HepG2 (cell line): Measurements from ENCODE around the gene COX7A2L.

Source experiments
- CTCF ChIP-seq: sonication (generic); formaldehyde crosslinking; IDR thresholded peaks from 2 replicates; pipeline ENCODE4 v1.5.0; 2020; ENCODE audit warnings: mild to moderate bottlenecking, missing genetic modification reagents, moderate library complexity
- EZH2 ChIP-seq: conservative IDR thresholded peaks from 2 replicates; pipeline ENCODE4 v1.6.1; 2012; ENCODE audit warnings: mild to moderate bottlenecking, low read depth, low read length, moderate library complexity
- GABPA ChIP-seq, 2 experiments: IDR thresholded peaks; 2 replicates each; pipeline ENCODE4 v1.6.1; 2011 to 2016; ENCODE audit warnings: low read depth in 2 of 2, low read length in 1 of 2, missing biosample characterization in 1 of 2, missing genetic modification characterization in 1 of 2
- GLI4 ChIP-seq: sonication (generic); formaldehyde crosslinking; IDR thresholded peaks from 2 replicates; pipeline ENCODE4 v1.5.1; 2020; ENCODE audit warnings: missing genetic modification reagents, mild to moderate bottlenecking, moderate library complexity, borderline replicate concordance
- HDAC6 ChIP-seq: fragments of 200-600 bp; sonication (generic); IDR thresholded peaks from 2 replicates; pipeline ENCODE4 v1.7.0; 2017; ENCODE audit warnings: mild to moderate bottlenecking, antibody characterized with exemption, low read length, low read depth
- MNT ChIP-seq: fragments of 450-650 bp; IDR thresholded peaks from 2 replicates; pipeline ENCODE4 v1.6.1; 2016
- POLR2A ChIP-seq, 2 experiments: IDR thresholded peaks; 2 replicates each; pipeline ENCODE4 v1.6.1; 2011; ENCODE audit warnings: low read depth in 2 of 2, low read length in 2 of 2, mild to moderate bottlenecking in 1 of 2, moderate library complexity in 1 of 2; ENCODE audit not compliant: insufficient read depth in 1 of 2
- SALL2 ChIP-seq: sonication (generic); formaldehyde crosslinking; IDR thresholded peaks from 2 replicates; pipeline ENCODE4 v1.8.1; 2023; ENCODE audit warnings: mild to moderate bottlenecking, missing genetic modification reagents, inconsistent platforms
- SNAPC5 ChIP-seq: sonication (generic); formaldehyde crosslinking; IDR thresholded peaks from 2 replicates; pipeline ENCODE4 v1.8.1; 2023; ENCODE audit warnings: mild to moderate bottlenecking, missing genetic modification reagents, borderline replicate concordance
- STAT5B ChIP-seq: sonication (generic); formaldehyde crosslinking; IDR thresholded peaks from 2 replicates; pipeline ENCODE4 v1.4.0; 2020; ENCODE audit warnings: missing genetic modification reagents
- YY1 ChIP-seq: IDR thresholded peaks from 2 replicates; pipeline ENCODE4 v1.6.1; 2011; ENCODE audit warnings: low read length, low read depth, moderate library complexity, mild to moderate bottlenecking; ENCODE audit not compliant: insufficient read depth, insufficient replicate concordance
- ZSCAN29 ChIP-seq: sonication (generic); formaldehyde crosslinking; conservative IDR thresholded peaks from 2 replicates; pipeline ENCODE4 v1.4.0; 2020; ENCODE audit warnings: mild to moderate bottlenecking, missing genetic modification reagents

- no peak for TF ChIP-seq SNAPC5 (CRISPR knock-in tag)
- TF ChIP-seq GABPA (IDR thresholded peaks at IDR 0.05; ENCODE audit: low read depth, low read length) = no peak
- TF ChIP-seq GABPA (CRISPR knock-in tag; IDR thresholded peaks at IDR 0.05; ENCODE audit: low read depth) = no peak
- TF ChIP-seq CTCF (CRISPR knock-in tag) = no peak
- no peak for TF ChIP-seq POLR2A (IDR thresholded peaks at IDR 0.05; ENCODE audit: insufficient read depth in 1 of 2, low read depth in 2 of 2, low read length in 2 of 2)
- TF ChIP-seq EZH2 = no peak
- no peak for TF ChIP-seq YY1
- TF ChIP-seq GLI4 = no peak
- TF ChIP-seq SALL2 = no peak
- no peak for TF ChIP-seq STAT5B (CRISPR knock-in tag)
- TF ChIP-seq MNT = peak; percentile 25; the same call in 1 of the 2 replicates
- no peak for TF ChIP-seq ZSCAN29 (CRISPR knock-in tag)
- no peak for TF ChIP-seq HDAC6
These were observed 33.9 kb downstream of the COX7A2L start for GRCh38 chr2:42327125-42327524.
